GM04503 (cell line): Measurements from ENCODE around the gene PSMB3.
"Not testable (repeated sequence)": the region's sequence is repeated elsewhere in the genome, so short reads cannot be mapped to it uniquely, and the experiment has no call there.

ENCODE experiments used
- DNase-seq: peaks from one replicate; pipeline ENCODE4 v3.0.0-alpha.2; 2012; ENCODE audit warnings: low read depth

Gene PSMB3

DNA sequence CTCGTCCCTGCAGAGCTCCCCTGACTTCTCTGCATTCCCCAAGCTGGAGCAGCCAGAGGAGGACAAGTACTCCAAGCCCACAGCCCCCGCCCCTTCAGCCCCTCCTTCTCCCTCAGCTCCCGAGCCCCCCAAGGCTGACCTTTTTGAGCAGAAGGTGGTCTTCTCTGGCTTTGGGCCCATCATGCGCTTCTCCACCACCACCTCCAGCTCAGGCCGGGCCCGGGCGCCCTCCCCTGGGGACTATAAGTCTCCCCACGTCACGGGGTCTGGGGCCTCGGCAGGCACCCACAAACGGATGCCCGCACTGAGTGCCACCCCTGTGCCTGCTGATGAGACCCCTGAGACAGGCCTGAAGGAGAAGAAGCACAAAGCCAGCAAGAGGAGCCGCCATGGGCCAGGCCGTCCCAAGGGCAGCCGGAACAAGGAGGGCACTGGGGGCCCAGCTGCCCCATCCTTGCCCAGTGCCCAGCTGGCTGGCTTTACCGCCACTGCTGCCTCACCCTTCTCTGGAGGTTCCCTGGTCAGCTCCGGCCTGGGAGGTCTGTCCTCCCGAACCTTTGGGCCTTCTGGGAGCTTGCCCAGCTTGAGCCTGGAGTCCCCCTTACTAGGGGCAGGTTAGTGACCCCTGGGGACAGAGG lies 36.1 kb upstream of the PSMB3 start:
- no peak for DNase-seq

GRCh38 chr17:38717139-38717745 lies 35.3 kb upstream of the PSMB3 start:
- no peak for DNase-seq

DNA sequence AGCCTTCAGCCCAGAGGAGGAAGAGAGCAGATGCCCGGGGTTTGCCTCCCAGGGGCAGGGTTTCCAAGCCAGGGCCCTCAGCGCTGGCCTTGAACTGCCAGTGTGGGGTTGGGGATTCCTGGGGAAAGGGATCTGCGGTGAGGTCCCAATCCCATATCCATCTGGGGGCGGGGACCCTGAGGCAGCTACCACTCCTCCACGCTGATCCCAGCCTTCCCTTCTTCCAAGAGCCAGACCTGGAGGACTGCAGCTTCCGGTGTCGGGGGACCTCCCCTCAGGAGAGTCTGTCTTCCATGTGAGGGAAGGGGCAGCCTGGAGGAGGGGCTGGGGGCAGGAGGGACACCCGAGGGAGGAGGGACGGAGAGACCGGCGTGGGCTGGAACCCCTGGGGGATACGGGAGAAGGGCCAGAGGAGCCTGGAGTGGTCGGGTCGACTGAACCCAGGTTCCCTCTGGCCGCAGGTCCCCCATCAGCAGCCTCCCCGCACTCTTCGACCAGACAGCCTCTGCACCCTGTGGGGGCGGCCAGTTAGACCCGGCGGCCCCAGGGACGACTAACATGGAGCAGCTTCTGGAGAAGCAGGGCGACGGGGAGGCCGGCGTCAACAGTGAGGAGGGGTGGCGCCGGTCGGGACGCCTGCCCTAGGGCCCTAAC lies 33.1 kb upstream of the PSMB3 start:
- no peak for DNase-seq

- no peak for DNase-seq
Observed at GRCh38 chr17:38719943-38720641, 32.4 kb upstream of the PSMB3 start.

DNA sequence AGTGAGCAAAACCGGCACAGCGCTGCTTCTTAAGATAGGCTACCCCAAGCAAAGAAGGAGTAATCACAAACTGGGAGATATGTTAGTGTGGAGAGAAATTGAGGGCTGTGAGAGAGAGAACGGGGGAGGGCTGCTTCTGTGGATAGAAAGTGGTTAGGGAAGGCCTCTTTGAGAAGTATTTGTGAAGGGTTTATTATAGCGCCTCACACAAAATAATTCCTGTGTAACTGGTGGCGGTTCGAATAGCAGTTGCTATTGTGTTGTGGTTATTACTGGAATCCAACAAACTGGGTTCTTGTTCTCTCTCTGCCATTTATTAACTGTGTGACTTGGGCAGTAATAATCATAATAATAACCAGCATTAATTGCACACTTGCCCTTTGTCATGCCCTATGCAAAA lies 31.6 kb upstream of the PSMB3 start:
- DNase-seq: no peak

GRCh38 chr17:38721802-38722201 lies 30.7 kb upstream of the PSMB3 start:
- DNase-seq: no peak

DNA sequence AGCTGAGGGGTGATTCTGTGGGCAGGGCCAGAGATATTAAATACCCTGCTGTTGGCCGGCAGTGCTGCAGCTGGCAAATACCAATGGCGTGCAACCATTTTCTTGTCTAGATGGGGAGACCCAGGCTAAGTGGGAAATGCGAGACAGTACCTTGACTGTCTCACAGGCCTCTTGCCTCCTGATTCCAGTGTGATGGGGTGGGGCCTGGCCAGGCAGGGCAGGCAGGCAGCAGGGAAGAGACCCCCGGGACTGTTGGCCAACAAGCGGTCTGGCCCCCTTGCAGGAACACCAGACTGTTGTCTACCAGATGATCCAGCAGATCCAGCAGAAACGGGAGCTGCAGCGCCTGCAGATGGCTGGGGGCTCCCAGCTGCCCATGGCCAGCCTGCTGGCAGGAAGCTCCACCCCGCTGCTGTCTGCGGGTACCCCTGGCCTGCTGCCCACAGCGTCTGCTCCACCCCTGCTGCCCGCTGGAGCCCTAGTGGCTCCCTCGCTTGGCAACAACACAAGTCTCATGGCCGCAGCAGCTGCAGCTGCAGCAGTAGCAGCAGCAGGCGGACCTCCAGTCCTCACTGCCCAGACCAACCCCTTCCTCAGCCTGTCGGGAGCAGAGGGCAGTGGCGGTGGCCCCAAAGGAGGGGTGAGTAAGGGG lies 28.1 kb upstream of the PSMB3 start:
- DNase-seq: no peak

- DNase-seq: no peak
Observed at GRCh38 chr17:38725066-38725465, 27.5 kb upstream of the PSMB3 start.

- DNase-seq: not testable (repeated sequence)
Observed at GRCh38 chr17:38726145-38726544, 26.4 kb upstream of the PSMB3 start.

DNA sequence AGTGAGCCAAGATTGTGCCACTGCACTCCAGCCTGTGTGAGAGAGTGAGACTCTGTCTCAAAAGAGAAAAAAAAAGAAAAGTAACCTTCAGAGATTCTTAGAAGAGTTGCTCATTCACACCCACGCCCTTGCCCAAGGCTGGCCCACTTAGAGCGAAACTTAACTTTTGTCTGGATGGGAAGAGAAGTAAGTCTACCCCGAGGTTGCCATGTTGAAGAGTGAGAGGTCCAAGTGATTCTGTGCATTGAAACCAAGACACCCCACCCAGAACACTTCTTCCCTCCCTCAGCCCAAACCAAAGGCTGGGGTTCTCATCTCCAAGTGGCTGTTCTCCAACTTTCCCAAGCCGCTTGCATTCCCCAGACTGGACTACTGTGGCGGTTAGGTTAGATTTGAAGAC lies 24.8 kb upstream of the PSMB3 start:
- DNase-seq: no peak

DNA sequence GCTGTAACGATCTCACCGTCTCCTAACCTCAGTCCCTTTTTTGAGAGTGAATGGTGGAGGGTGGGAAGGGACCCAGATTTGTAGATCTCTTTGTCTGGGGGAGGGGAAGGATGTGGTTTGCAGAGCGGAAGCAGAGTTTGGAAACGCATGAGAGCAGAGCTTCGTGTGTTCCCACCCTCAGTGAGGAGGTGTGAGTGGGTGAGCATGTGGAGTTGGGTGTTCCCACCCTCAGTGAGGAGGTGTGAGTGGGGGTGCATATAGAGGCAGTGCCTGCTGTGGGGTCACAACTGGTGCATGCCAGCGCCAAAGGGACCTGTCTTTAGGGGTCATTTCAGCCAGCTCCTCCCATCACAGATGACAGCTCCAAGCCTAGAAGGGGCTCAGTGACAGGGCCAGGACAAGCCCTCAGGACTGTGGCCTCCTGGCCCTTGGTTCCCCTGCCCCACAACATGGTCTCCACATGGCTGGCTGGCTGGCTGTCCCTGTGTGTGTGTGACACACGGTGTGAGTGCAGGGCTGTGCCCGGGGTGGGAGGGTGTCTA lies 24.2 kb upstream of the PSMB3 start:
- no peak for DNase-seq

DNA sequence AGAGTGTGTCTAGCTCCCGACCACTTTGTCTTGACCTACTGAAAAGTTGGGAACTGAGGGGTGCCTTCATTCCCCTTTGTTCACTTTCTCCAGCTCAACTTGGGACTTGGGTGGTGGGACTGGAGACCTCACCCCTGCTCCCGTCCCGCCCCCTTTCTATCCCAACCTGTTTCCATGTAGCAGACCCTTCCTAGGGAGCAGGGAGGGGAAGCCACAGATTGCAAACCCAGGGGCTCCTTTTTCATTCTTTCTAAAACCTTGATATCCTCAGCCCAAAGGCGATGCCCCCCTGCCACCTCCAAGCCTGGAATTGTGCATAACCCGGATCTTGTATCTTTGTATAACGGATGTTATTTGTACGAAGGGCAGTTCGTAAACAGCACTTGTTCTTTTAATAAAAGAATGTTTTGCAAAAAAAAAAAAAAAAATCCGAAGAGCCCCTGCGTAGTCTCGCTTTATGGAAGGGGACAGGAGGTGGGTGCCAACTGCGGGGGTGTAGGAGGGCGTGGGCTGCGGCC lies 23.1 kb upstream of the PSMB3 start:
- DNase-seq: no peak

- DNase-seq: peak; percentile 29
Observed at GRCh38 chr17:38729886-38730525, 22.5 kb upstream of the PSMB3 start, which contains the start of gene CISD3. Gene CISD3, plus strand, starts transcription at chr17:38730341. Its CDS starts 18 bp downstream, at chr17:38730359.

- no peak for DNase-seq
Observed at GRCh38 chr17:38730526-38731379, 21.8 kb upstream of the PSMB3 start.

DNA sequence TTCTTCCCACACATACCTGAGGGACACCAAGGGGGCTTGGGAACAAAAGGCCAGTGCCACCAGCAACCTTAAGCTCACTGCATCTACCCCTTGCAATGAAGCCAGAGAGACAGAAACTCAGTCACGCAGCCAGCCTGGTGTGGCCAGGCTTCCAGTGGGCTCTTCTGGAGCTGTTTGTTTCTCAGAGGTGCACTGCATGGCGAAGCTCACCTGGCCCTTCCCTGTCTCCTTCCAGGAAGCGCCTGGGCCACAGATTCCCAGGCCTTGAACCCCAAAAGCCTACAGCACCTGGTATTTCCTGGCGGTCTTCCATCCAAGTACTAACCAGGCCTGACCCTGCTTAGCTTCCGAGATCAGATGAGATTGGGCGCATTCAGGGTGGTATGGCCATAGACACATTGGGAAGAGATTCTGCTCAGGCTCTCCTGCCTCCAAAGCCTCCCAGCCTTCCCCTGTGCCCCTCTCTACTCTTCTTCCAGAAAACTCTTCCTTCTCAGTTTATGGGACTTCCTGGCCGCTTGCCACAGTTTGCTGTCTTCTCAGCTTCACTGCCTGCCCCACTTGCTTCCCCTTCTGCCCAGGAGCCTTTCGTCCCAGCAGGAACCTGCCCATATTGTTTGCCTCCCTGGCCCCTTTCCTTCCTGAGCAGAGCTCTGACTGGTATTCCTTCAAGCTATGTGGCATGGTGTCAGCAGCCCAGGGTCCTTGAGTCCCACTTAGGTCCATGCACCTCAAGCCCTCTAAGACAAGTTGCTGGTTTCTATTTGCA lies 20.8 kb upstream of the PSMB3 start:
- no peak for DNase-seq

- DNase-seq: no peak
Observed at GRCh38 chr17:38732376-38733281, 19.9 kb upstream of the PSMB3 start.

DNA sequence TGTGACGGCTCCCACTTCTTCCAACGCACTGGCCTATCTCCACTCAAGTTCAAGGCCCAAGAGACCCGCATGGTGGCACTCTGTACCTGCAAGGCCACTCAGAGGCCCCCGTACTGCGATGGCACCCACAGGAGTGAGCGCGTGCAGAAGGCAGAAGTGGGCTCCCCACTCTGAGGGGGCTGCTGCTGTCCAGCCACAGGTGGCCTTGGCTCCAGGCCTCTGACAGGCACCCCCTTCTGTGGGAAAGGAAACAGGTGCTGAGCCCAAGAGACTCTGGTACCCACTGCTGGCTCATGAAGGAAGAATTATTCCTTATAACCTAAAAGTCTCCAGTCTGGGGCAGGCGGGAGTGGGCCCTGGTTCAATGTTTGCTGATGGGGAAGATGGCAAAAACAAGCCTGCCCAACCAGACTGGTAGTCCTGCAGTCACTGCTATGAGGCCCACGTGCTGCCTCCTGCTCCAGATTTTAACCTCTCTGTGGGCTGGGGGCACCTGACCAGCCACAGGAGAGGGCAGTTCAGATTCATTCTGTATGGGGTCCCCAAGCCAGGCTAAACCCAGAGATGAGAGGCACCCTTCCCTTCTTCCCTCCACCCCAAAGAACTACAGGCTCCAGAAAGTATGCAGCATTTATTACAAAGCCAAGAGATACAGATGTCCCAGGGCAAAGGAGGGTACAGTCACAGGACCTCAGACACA lies 19.1 kb upstream of the PSMB3 start:
- DNase-seq: no peak
